ENCODE data around the gene RBM39. TPM values are rescaled to one million over a fixed set of nuclear protein-coding genes. Genes with fewer than 3 reads are reported as not detected.

Gene RBM39
- total and polyA plus RNA-seq, 2 of the 13 experiments (the other 11 are each of a cell fraction or from before 2014, with no cell fraction given): 788 to 920 TPM

GRCh38 chr20:35741892-35742740 lies at the start of gene RBM39 (continued):
- peak; percentile 93; the same call in 1 of the 2 replicates for TF ChIP-seq RNF219 (CRISPR knock-in tag; IDR thresholded peaks at IDR 0.05)
- TF ChIP-seq ZNF644 (CRISPR knock-in tag; IDR thresholded peaks at IDR 0.05; ENCODE audit: low read depth): peak; percentile 31; the same call in 1 of the 2 replicates
- peak; percentile 91; the same call in 1 of the 2 replicates for TF ChIP-seq ZNF597 (CRISPR knock-in tag; IDR thresholded peaks at IDR 0.05)
- TF ChIP-seq ZNF569 (CRISPR knock-in tag; IDR thresholded peaks at IDR 0.05; ENCODE audit: borderline replicate concordance): 0 out of 2 replicates have a peak, but pooled peaks have one; percentile 26
- TF ChIP-seq ZNF142 (CRISPR knock-in tag; IDR thresholded peaks at IDR 0.05): peak; percentile 94
- TF ChIP-seq ZNF337 (CRISPR knock-in tag; IDR thresholded peaks at IDR 0.05; ENCODE audit: borderline replicate concordance, low read depth): peak; percentile 35; the same call in 1 of the 2 replicates
- TF ChIP-seq ATF7-NPFF (CRISPR knock-in tag; IDR thresholded peaks at IDR 0.05; ENCODE audit: low read depth): peak; percentile 99
- no peak for TF ChIP-seq CBX2 (IDR thresholded peaks at IDR 0.05; ENCODE audit: low read depth, low read length)
- no peak; the same call in 1 of the 2 replicates for TF ChIP-seq CBX2 (CRISPR knock-in tag; IDR thresholded peaks at IDR 0.05; ENCODE audit: low read depth)
- peak; percentile 97; the same call in 1 of the 2 replicates for TF ChIP-seq ZNF180 (CRISPR knock-in tag; IDR thresholded peaks at IDR 0.05; ENCODE audit: borderline replicate concordance, low read depth)
- peak; percentile 89 to 97 for TF ChIP-seq POLR2A (IDR thresholded peaks at IDR 0.05; ENCODE audit: insufficient read depth in 1 of 2, low read depth in 2 of 2, low read length in 2 of 2)
- TF ChIP-seq REST (IDR thresholded peaks at IDR 0.05; ENCODE audit: borderline replicate concordance in 1 of 2, low read depth in 1 of 2, low read length in 2 of 2): peak in 1 of 2 experiments; percentile 84; a peak in 2 of 4 replicates
- TF ChIP-seq MXD3 (CRISPR knock-in tag; IDR thresholded peaks at IDR 0.05): peak; percentile 99
- TF ChIP-seq MYC (CRISPR knock-in tag; IDR thresholded peaks at IDR 0.05; ENCODE audit: borderline replicate concordance): peak; percentile 100
